ENCODE data around the gene GPATCH2.
"Not testable (repeated sequence)": the region's sequence is repeated elsewhere in the genome, so short reads cannot be mapped to it uniquely, and the experiment has no call there.

The GPATCH2 gene

DNA sequence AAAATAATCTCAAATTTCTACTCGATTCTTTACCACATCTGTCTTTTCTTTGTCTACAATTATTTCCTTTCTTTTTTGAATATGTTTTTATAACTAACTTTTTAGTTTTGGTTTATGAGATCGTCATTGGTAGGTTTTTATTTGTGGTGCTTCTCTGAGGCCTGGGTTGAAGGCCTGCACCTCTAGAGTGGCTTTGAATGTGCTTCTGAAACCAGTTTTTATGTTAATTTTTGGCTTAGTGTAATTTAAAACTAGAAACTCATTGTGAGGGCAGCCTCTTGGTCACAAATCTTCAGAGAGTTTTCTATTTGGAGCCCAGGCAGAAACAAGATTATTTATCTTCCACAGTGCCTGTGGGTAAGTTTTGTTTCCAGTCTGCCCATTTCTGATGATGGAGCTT lies 187.0 kb downstream of the GPATCH2 start:
- DNase-seq (ENCODE audit: low read depth in 2 of 2): no peak

DNA sequence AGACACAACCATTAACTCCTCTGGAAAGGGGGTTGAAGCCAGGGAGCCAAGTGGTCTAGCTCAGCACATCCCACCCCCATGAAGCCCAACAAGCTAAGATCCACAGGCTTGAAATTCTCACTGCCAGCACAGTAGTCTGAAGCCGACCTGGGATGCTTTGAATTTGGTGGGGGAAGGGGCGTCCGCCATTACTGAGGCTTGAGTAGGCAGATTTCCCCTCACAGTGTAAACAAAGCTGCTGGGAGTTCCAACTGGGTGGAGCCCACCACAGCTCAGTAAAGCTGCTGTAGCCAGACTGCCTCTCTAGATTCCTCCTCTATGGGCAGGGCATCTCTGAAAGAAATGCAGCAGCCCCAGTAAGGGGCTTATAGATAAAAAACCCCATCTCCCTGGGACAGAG lies 193.5 kb downstream of the GPATCH2 start:
- no peak for DNase-seq (ENCODE audit: low read depth in 2 of 2)

DNA sequence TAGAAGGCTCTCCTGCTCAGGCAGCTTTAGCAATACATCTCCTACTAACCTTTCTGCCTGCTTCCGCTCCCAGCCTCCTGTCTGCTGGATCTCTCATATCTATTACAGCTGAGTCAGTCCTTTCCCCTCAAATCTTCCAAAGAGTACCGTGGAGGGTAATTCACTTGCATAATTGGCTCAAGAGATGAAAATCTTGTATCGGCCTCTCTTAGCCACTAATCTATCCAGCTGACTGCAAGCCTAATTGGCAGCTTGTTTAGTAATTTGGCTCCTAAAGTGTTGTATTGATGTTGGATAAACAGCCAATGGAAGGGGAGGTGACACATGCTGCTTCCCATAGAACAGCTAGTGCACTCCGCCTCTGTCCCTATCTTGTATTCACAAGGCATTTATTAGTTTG lies 195.7 kb downstream of the GPATCH2 start:
- no peak for DNase-seq (ENCODE audit: low read depth in 2 of 2)

- DNase-seq (ENCODE audit: low read depth in 2 of 2): no peak
Observed at GRCh38 chr1:217433664-217434063, 197.2 kb downstream of the GPATCH2 start.

DNA sequence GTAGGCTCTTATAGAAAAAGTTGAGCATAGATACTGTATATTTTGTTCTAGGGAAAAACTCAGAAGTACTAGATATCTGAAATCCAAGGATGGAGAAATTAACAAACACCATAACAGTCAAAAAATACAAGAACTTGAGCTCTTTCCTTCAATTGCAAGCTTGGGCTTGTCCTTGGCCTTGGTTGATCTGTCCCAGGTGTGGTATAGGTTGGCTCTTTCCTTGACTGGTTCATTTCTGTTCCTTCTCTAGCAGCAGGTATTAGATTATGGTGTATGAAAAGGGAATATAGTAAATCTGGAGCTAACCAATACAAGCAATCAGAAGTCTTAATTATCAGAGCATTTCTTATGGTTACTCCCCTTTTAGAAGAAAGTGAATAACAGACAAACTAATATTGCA lies 198.6 kb downstream of the GPATCH2 start:
- DNase-seq (ENCODE audit: low read depth in 2 of 2): no peak

GRCh38 chr1:217431395-217431794 lies 199.5 kb downstream of the GPATCH2 start:
- no peak for DNase-seq (ENCODE audit: low read depth in 2 of 2)

DNA sequence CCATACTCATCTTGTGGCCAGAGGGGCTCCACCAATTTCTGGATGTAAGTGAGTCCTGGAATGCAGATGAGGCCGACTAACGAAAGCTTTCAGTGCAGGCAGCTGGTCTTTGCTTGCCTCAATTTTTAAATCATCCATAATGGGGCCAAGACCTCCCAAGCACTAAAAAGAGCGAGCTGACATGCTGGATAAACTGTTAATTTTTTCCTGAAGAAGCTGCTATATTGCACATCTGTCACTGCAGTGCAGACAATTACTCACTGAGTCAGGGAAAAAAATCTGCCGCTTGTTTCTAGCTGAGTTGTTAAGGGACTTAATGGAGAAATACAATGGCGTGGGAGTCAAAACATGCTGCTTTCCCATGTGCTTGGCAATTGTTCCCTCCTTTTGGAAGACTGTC lies 205.5 kb downstream of the GPATCH2 start:
- DNase-seq (ENCODE audit: low read depth in 2 of 2): no peak

- no peak for DNase-seq (ENCODE audit: low read depth in 2 of 2)
Observed at GRCh38 chr1:217419194-217419551, 211.7 kb downstream of the GPATCH2 start.

GRCh38 chr1:217418269-217419193 lies 212.4 kb downstream of the GPATCH2 start:
- DNase-seq (ENCODE audit: low read depth in 2 of 2): no peak

- no peak for DNase-seq (ENCODE audit: low read depth in 2 of 2)
Observed at GRCh38 chr1:217417363-217417762, 213.5 kb downstream of the GPATCH2 start.

- DNase-seq (ENCODE audit: low read depth in 2 of 2): no peak
Observed at GRCh38 chr1:217407534-217408001, 223.3 kb downstream of the GPATCH2 start.

- no peak for DNase-seq (ENCODE audit: low read depth in 2 of 2)
Observed at GRCh38 chr1:217403026-217403720, 227.7 kb downstream of the GPATCH2 start.

GRCh38 chr1:217402301-217402700 lies 228.6 kb downstream of the GPATCH2 start:
- DNase-seq (ENCODE audit: low read depth in 2 of 2): no peak

DNA sequence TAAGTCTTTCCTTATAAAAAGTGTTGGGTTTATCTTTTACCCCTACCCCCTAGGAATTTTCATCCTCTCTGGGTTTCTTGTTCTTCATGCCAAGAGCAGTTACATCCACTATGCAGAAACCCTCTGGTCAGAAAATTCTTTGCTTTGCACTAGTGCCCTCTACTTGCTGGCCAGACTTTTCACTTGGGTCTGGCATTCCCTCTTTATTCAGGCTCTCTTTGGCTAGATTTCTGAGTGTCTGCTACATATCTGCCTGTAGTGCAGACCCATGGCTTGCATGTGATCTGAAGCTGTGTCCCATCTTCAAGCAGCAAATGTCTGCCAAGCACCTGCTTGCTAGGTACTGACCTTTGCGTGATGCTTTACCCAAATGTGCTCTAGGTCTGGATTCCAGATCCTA lies 237.0 kb downstream of the GPATCH2 start:
- DNase-seq (ENCODE audit: low read depth in 2 of 2): no peak

- no peak for DNase-seq (ENCODE audit: low read depth in 2 of 2)
Observed at GRCh38 chr1:217392441-217392840, 238.4 kb downstream of the GPATCH2 start.

DNA sequence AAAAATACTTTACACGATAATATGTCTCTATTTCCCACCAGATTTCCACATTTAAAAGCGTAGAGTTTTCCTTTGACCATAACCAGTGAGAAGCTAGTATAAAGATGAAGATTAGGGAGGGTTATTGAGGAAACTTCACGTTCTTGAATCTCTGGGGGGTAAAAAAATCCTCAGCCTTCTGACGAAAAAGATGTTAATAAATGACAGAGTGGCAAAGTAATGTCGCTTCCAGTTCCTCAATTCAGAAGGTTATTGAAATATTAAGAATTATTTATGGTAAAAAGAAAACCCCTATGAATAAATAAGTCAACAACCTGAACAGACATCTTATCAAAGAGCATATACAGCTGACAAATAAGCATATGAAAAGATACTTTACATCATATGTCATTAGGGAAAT lies 241.0 kb downstream of the GPATCH2 start:
- no peak for DNase-seq (ENCODE audit: low read depth in 2 of 2)

- DNase-seq (ENCODE audit: low read depth in 2 of 2): no peak
Observed at GRCh38 chr1:217388522-217389065, 242.3 kb downstream of the GPATCH2 start.

DNA sequence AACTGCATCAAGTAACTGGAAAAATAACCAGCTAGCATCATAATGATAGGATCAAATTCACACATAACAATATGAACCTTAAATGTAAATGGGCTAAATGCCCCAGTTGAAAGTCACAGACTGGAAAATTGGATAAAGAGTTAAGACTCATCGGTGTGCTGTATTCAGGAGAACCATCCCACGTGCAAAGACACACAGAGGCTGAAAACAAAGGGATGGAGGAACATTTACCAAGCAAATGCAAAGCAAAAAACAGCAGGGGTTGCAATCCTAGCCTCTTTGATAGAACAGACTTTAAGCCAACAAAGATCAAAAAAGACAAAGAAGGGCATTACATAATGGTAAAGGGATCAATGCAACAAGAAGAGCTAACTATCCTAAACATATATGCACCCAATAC lies 249.1 kb downstream of the GPATCH2 start:
- DNase-seq (ENCODE audit: low read depth in 2 of 2): not testable (repeated sequence)

GRCh38 chr1:217379804-217380203 lies 251.1 kb downstream of the GPATCH2 start:
- not testable (repeated sequence) for DNase-seq (ENCODE audit: low read depth in 2 of 2)

DNA sequence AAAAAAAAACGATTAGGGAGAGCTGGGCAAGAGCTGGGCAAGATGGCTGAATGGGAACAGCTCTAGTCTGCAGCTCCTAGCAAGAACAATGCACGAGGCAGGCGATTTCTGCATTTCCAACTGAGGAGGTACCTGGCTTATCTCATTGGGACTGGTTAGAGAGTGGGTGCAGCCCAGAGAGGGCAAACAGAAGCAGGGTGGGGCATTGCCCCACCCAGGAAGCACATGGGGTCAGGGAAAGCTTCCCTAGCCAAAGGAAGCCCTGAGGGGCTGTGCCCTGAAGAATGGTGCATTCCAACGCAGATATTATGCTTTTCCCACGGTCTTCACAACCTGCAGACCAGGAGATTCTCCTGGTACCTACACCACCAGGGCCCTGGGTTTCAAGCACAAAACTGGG lies 251.6 kb downstream of the GPATCH2 start:
- no peak for DNase-seq (ENCODE audit: low read depth in 2 of 2)
